Measurements from ENCODE around the gene CHAF1A. TPM values are rescaled to one million over a fixed set of nuclear protein-coding genes. Genes with fewer than 3 reads are reported as not detected.

Gene CHAF1A
- total RNA-seq, 4 donors from 2014 or later = 2.4 to 11.9 (median 7.4) TPM

- Histone ChIP-seq H3K27me3 (no peaks in the 10 kb centered on the region), H3K27ac (peak overlapping the region; percentile 35 to 91 (median 87)), H3K4me3 (peak overlapping the region in 1 of 2 donors; percentile 12), H3K36me3 (no peaks in the 10 kb centered on the region), H3K4me1 (peaks cover 10 to 100% (median 85%) of the 10 kb centered on the region in 3 donors), H3K9me3 (no peaks in the 10 kb centered on the region)
- no peak for TF ChIP-seq POLR2A (IDR thresholded peaks at IDR 0.05)
- no peak for TF ChIP-seq EP300 (IDR thresholded peaks at IDR 0.05)
- peak; percentile 28 for ATAC-seq
- WGBS, 2 donors (ENCODE audit: low coverage in 1 of 2) = no CpG with 5 or more reads among the region's 25 CpGs
Measured at GRCh38 chr19:4373601-4374497, 28.6 kb upstream of the CHAF1A start.

GRCh38 chr19:4374498-4375163 lies 27.8 kb upstream of the CHAF1A start:
- peak; percentile 89 for ATAC-seq
- WGBS, 2 donors (ENCODE audit: low coverage in 1 of 2) = 40% methylated on average over 1 of the region's 27 CpGs; no CpG with 5 or more reads in 1 of the 2 donors
- Histone ChIP-seq H3K27me3 (no peaks in the 10 kb centered on the region), H3K27ac (peak overlapping the region; percentile 35 to 91 (median 87)), H3K36me3 (no peaks in the 10 kb centered on the region), H3K9me3 (no peaks in the 10 kb centered on the region), H3K4me3 (peak overlapping the region in 1 of 2 donors; percentile 8), H3K4me1 (peaks cover 10 to 100% (median 85%) of the 10 kb centered on the region in 3 donors)
- peak; percentile 83 for TF ChIP-seq POLR2AphosphoS5 (IDR thresholded peaks at IDR 0.05)
- TF ChIP-seq EP300 (IDR thresholded peaks at IDR 0.05) = no peak
- TF ChIP-seq CTCF (IDR thresholded peaks at IDR 0.05) = peak in 1 of 4 experiments; percentile 28

GRCh38 chr19:4375164-4376027 lies 27.0 kb upstream of the CHAF1A start:
- peak overlapping the region in 1 of 2 donors; percentile 8 for H3K4me3 ChIP-seq
- H3K9me3 ChIP-seq = no peaks in the 10 kb centered on the region
- no peaks in the 10 kb centered on the region for H3K27me3 ChIP-seq
- peak in 3 of 4 experiments; percentile 38 to 48 (median 39) for TF ChIP-seq CTCF (IDR thresholded peaks at IDR 0.05)
- TF ChIP-seq EP300 (IDR thresholded peaks at IDR 0.05) = no peak
- no peaks in the 10 kb centered on the region for H3K36me3 ChIP-seq
- H3K27ac ChIP-seq = peak overlapping the region; percentile 35 to 91 (median 87)
- ATAC-seq = no peak
- 12 to 36% methylated on average over 5 to 6 of the region's 16 CpGs for WGBS, 2 donors (ENCODE audit: low coverage in 1 of 2)
- H3K4me1 ChIP-seq = peaks cover 10 to 100% (median 85%) of the 10 kb centered on the region in 3 donors

GRCh38 chr19:4376028-4376670 lies 26.3 kb upstream of the CHAF1A start:
- TF ChIP-seq CTCF (IDR thresholded peaks at IDR 0.05) (peak in 1 of 4 experiments; percentile 2), EP300 (IDR thresholded peaks at IDR 0.05) (no peak), POLR2A (IDR thresholded peaks at IDR 0.05) (no peak)
- H3K4me3 ChIP-seq = no peak overlapping the region
- H3K27me3 ChIP-seq = no peaks in the 10 kb centered on the region
- no peaks in the 10 kb centered on the region for H3K9me3 ChIP-seq
- 39 to 71% methylated on average over 10 to 14 of the region's 16 CpGs for WGBS, 2 donors (ENCODE audit: low coverage in 1 of 2)
- H3K4me1 ChIP-seq = peaks cover 10 to 100% (median 82%) of the 10 kb centered on the region in 3 donors
- H3K36me3 ChIP-seq = no peaks in the 10 kb centered on the region
- H3K27ac ChIP-seq = peak overlapping the region in 3 of 4 donors; percentile 87 to 91 (median 87)
- ATAC-seq = no peak

All from gastroesophageal sphincter (tissue), 4 donors.